K562 (cell line): Measurements from ENCODE around the gene SNX18. TPM values are rescaled to one million over a fixed set of nuclear protein-coding genes. Genes with fewer than 3 reads are reported as not detected.

Experiments used
- ATAC-seq: fragments of 200-7000 bp; cut with Tn5 transposase; 3 replicates; pipeline ENCODE4 v1.9.1; 2020; ENCODE audit warnings: moderate library complexity
- BruUV-seq: library from RNA; stranded (reverse); fragments of 400-500 nt; replicated peaks from 2 replicates; lab custom pipeline; 2021; lab: Mats Ljungman, UMichigan
- CTCF ChIA-PET: fragments of 300-600 bp; formaldehyde crosslinking; extraction: SDS; loops from one replicate; lab custom pipeline; 2021; ENCODE audit warnings: low intra/inter-chr PET ratio; lab: Yijun Ruan, JAX
- POLR2A ChIA-PET: fragments of 300-600, 350-650 bp; sonication (Branson Sonifier 250); formaldehyde crosslinking; extraction: SDS; loops from one replicate; lab custom pipeline; 2021; ENCODE audit warnings: antibody characterized with exemption, inconsistent platforms; lab: Yijun Ruan, JAX
- DNase-seq, 4 experiments: peaks; one replicate each; pipeline versions ENCODE4 v3.0.0 to v3.0.0-alpha.2; 2011 to 2018; ENCODE audit warnings: low spot score in 3 of 4, mixed read lengths in 3 of 4; ENCODE audit errors: extremely low read depth in 1 of 4
- FAIRE-seq: peaks from 2 replicates; lab custom pipeline; 2011; peaks lifted over from hg19 to GRCh38; lab: Jason Lieb, UNC
- H2AFZ ChIP-seq: 2 replicates; pipeline ENCODE4 v1.6.0; 2011; ENCODE audit warnings: low read depth, low read length, control low read depth, inconsistent platforms
- H3K27ac ChIP-seq: fragments of 200-600 bp; 3 replicates; pipeline ENCODE4 v1.8.0; 2011; ENCODE audit warnings: low read depth, mild to moderate bottlenecking, control low read depth, inconsistent platforms, low read length, moderate library complexity, mixed read lengths; ENCODE audit errors: extremely low read depth
- H3K27me3 ChIP-seq, 2 experiments: fragments of 300-600 bp in 1 of 2; 2 replicates in 1 of 2; 3 replicates in 1 of 2; pipeline versions ENCODE4 v1.6.0 to v1.8.0; 2011; ENCODE audit warnings: inconsistent platforms in 2 of 2, low read length in 2 of 2, mild to moderate bottlenecking in 1 of 2, mixed read lengths in 1 of 2, moderate library complexity in 1 of 2; ENCODE audit not compliant: control insufficient read depth in 2 of 2, insufficient read depth in 2 of 2
- H3K36me3 ChIP-seq: fragments of 300-600 bp; 3 replicates; pipeline ENCODE4 v1.8.0; 2011; ENCODE audit warnings: mild to moderate bottlenecking, low read length, inconsistent platforms; ENCODE audit not compliant: control insufficient read depth, insufficient read depth
- H3K4me1 ChIP-seq, 2 experiments: fragments of 200-600 bp in 1 of 2; replicated peaks in 1 of 2; 2 replicates in 1 of 2; 3 replicates in 1 of 2; pipeline versions ENCODE4 v1.5.1 to v1.8.0; 2011; ENCODE audit warnings: inconsistent platforms in 2 of 2, low read length in 2 of 2, mild to moderate bottlenecking in 1 of 2, mixed read lengths in 1 of 2, moderate library complexity in 1 of 2; ENCODE audit not compliant: control insufficient read depth in 2 of 2, insufficient read depth in 2 of 2
- H3K4me2 ChIP-seq: 2 replicates; pipeline ENCODE4 v1.6.1; 2011; ENCODE audit warnings: low read length, control low read depth, inconsistent platforms, mixed read lengths; ENCODE audit not compliant: insufficient read depth
- H3K4me3 ChIP-seq: fragments of 200-600 bp; sonication (generic), shearing (Covaris generic); 2 replicates; pipeline ENCODE4 v1.5.1; 2016; ENCODE audit warnings: control low read depth, inconsistent platforms
- H3K79me2 ChIP-seq: fragments of 200-600 bp; 3 replicates; pipeline ENCODE4 v1.8.0; 2011; ENCODE audit warnings: low read length, inconsistent platforms; ENCODE audit not compliant: control insufficient read depth, insufficient read depth
- H3K9ac ChIP-seq, 2 experiments: 2 replicates each; pipeline versions ENCODE4 v1.6.0 to v1.6.1; 2011; ENCODE audit warnings: low read depth in 2 of 2, low read length in 2 of 2, control low read depth in 1 of 2, inconsistent platforms in 1 of 2, mild to moderate bottlenecking in 1 of 2, mixed read lengths in 1 of 2; ENCODE audit not compliant: insufficient read depth in 1 of 2
- H3K9me1 ChIP-seq: one replicate; pipeline ENCODE4 v1.6.0; 2011; ENCODE audit warnings: inconsistent platforms, mild to moderate bottlenecking, low read length, moderate library complexity; ENCODE audit not compliant: control insufficient read depth, insufficient read depth
- H3K9me3 ChIP-seq: replicated peaks from 2 replicates; pipeline ENCODE4 v1.5.1; 2011; ENCODE audit warnings: low read depth, low read length, inconsistent platforms; ENCODE audit not compliant: control insufficient read depth, insufficient read depth
- H4K20me1 ChIP-seq: replicated peaks from 2 replicates; pipeline ENCODE4 v1.6.1; 2011; ENCODE audit warnings: low read length, inconsistent platforms, mixed read lengths; ENCODE audit not compliant: control insufficient read depth, insufficient read depth
- ATF1 ChIP-seq, 2 experiments: fragments of 450-650 bp in 1 of 2; IDR thresholded peaks; 2 replicates each; pipeline ENCODE4 v1.6.1; 2016; ENCODE audit warnings: missing compliant biosample characterization in 1 of 2, missing genetic modification characterization in 1 of 2
- POU5F1 ChIP-seq: fragments of 150-350 bp; IDR thresholded peaks from 2 replicates; pipeline ENCODE4 v1.6.1; 2014; ENCODE audit warnings: borderline replicate concordance, low read length, low read depth, mild to moderate bottlenecking; ENCODE audit not compliant: partially characterized antibody
- TAF7 ChIP-seq: fragments of 450-650 bp; IDR thresholded peaks from 2 replicates; pipeline ENCODE4 v1.6.1; 2016; ENCODE audit warnings: missing genetic modification characterization, missing compliant biosample characterization
- ZNF232 ChIP-seq: sonication (generic); formaldehyde crosslinking; IDR thresholded peaks from 2 replicates; pipeline ENCODE4 v1.8.0; 2022; ENCODE audit warnings: mild to moderate bottlenecking, missing genetic modification reagents
- WGBS: fragments of 100-300 bp; shearing (Covaris generic); methylation state at CpG from one replicate; pipeline ENCODE4 v1.1.6; 2016; ENCODE audit warnings: low coverage, mixed read lengths; ENCODE audit not compliant: insufficient coverage; ENCODE audit errors: missing lambda C conversion rate; 5-methylcytosine and 5-hydroxymethylcytosine counted together
- in situ Hi-C: fragments of 300-500 bp; cut with MboI; formaldehyde crosslinking; loops from 4 replicates; pipeline ENCODE4 v1.15.0; 2018; ENCODE audit warnings: inconsistent platforms, mixed read lengths
- intact Hi-C: fragments of 100-400 bp; cut with micrococcal nuclease; formaldehyde crosslinking; loops from 2 replicates; pipeline ENCODE4 v1.14.2; 2022
- polyA plus RNA-seq, 8 experiments: library from polyadenylated mRNA; depleted of rRNA in 4 of 8; stranded (reverse) in 5 of 8; unstranded in 3 of 8; fragments of >200 nt; fragmentation: Nextera tagmentation in 2 of 8; fragmentation: Illumina TruSeq in 1 of 8; extraction: Ambion mirVana in 2 of 8; extraction: Trizol in 1 of 8; gene quantifications; 2 replicates each; pipeline versions ENCODE4 v1.2.1 to v1.2.3, GENCODE V29; 2011 to 2014; ENCODE audit warnings: inconsistent platforms in 1 of 8, missing spikeins in 1 of 8
- total RNA-seq, 7 experiments: library from RNA; depleted of rRNA in 6 of 7; stranded (reverse); fragments of >200 nt in 6 of 7; fragmentation: Illumina TruSeq in 2 of 7; extraction: Trizol in 2 of 7; gene quantifications; 2 replicates each; pipeline versions ENCODE4 v1.2.1 to v1.2.3, GENCODE V29; 2011 to 2021; ENCODE audit warnings: low replicate concordance in 1 of 7
- TF ChIP-seq, protein P1 (sequence below), 3 experiments: fragments of 200-800 bp in 1 of 3; fragments of 250-450 bp in 1 of 3; fragments of 450-650 bp in 1 of 3; sonication (Bioruptor Pico) in 1 of 3; sonication (Bioruptor generic) in 1 of 3; formaldehyde crosslinking in 1 of 3; IDR thresholded peaks; 2 replicates each; pipeline versions ENCODE4 v1.6.1 to v1.8.0; 2016 to 2022; ENCODE audit warnings: mild to moderate bottlenecking in 2 of 3, missing genetic modification characterization in 2 of 3, missing compliant biosample characterization in 1 of 3, moderate library complexity in 1 of 3
- TF ChIP-seq, protein P2 (sequence below), 2 experiments: fragments of 450-650 bp in 1 of 2; sonication (generic) in 1 of 2; formaldehyde crosslinking in 1 of 2; IDR thresholded peaks; 2 replicates each; pipeline versions ENCODE4 v1.7.1 to v1.9.0; 2016 to 2022; ENCODE audit warnings: inconsistent platforms in 1 of 2, mild to moderate bottlenecking in 1 of 2, missing genetic modification reagents in 1 of 2

The SNX18 gene
- total and polyA plus RNA-seq, 9 of the 15 experiments (the other 6 are each of a cell fraction or from before 2014, with no cell fraction given), result 2.3 to 8.8 (median 6.0) TPM

DNA sequence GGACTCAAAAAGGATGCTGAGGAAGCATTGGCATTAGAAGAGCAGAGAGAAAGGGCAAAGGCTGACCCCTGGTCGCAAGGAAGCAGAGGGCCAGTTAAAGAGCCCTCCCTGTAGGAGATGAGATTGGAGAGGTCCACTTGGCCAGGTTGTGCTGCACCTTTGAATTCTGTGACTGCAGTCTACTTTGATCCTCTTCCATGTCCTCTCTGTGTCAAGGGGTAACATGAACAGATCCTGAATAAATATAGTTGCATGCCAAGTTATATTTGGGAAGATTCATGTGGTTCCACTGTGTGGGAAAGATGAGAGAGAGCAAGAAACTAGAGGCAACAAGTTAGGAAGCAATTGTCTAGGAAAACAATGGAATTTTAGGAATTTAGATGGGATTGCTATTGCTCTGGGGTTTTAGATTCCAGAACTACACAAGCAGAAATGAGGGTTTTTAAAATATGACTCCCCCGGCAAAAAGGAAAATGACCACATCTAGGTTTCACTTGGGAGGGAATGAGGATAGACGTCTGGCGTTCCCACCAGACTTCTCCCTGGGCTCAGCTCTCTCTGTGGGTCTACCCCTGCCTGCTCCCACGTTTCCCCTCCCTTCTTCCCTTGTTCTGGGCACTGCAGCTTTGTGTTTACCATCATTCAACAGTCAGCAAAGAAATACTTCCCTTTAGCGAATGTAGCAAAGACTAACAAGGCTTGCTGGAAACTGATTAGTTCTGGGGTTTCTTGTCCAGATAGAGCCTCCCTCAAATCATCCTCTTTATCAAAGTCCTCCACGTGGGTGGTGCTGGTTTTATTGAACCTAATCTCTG lies 63.6 kb downstream of the SNX18 start:
- no peak for ATAC-seq
- no TSS peak for BruUV-seq
- no peak overlapping the region for H3K4me2 ChIP-seq
- H3K9me3 ChIP-seq, result no peaks in the 10 kb centered on the region
- no peak overlapping the region for H2AFZ ChIP-seq
- ChIA-PET POLR2A (interaction anchor here (1.2 kb wide), 1 partner anchor 106 kb away, joined by 3 read pairs; no protein-coding TSS in a partner anchor), CTCF (no interaction called here)
- peaks cover 0 to 15% of the 10 kb centered on the region in 2 experiments; a peak in 2 of 5 replicates for H3K27me3 ChIP-seq
- H3K36me3 ChIP-seq, result no peaks in the 10 kb centered on the region
- no peak for DNase-seq
- no peaks in the 10 kb centered on the region for H3K9me1 ChIP-seq
- H3K4me1 ChIP-seq, result no peaks in the 10 kb centered on the region
- H3K4me3 ChIP-seq, result no peak overlapping the region
- intact Hi-C loops (no loop called here), in situ Hi-C loops (no loop called here)
- FAIRE-seq, result no peak
- H3K27ac ChIP-seq, result no peak overlapping the region
- WGBS, result 3% methylated on average over 5 of the region's 7 CpGs
- no peak overlapping the region for H3K9ac ChIP-seq
- no peaks in the 10 kb centered on the region for H4K20me1 ChIP-seq
- no peaks in the 10 kb centered on the region for H3K79me2 ChIP-seq
- TF ChIP-seq, protein P1, sequence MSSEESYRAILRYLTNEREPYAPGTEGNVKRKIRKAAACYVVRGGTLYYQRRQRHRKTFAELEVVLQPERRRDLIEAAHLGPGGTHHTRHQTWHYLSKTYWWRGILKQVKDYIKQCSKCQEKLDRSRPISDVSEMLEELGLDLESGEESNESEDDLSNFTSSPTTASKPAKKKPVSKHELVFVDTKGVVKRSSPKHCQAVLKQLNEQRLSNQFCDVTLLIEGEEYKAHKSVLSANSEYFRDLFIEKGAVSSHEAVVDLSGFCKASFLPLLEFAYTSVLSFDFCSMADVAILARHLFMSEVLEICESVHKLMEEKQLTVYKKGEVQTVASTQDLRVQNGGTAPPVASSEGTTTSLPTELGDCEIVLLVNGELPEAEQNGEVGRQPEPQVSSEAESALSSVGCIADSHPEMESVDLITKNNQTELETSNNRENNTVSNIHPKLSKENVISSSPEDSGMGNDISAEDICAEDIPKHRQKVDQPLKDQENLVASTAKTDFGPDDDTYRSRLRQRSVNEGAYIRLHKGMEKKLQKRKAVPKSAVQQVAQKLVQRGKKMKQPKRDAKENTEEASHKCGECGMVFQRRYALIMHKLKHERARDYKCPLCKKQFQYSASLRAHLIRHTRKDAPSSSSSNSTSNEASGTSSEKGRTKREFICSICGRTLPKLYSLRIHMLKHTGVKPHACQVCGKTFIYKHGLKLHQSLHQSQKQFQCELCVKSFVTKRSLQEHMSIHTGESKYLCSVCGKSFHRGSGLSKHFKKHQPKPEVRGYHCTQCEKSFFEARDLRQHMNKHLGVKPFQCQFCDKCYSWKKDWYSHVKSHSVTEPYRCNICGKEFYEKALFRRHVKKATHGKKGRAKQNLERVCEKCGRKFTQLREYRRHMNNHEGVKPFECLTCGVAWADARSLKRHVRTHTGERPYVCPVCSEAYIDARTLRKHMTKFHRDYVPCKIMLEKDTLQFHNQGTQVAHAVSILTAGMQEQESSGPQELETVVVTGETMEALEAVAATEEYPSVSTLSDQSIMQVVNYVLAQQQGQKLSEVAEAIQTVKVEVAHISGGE (CRISPR knock-in tag; IDR thresholded peaks at IDR 0.05), result no peak
- TF ChIP-seq TAF7 (no peak), ATF1 (CRISPR knock-in tag; IDR thresholded peaks at IDR 0.05) (no peak), ATF1 (tag; IDR thresholded peaks at IDR 0.05) (no peak), POU5F1 (no peak), ZNF232 (CRISPR knock-in tag) (no peak)
- TF ChIP-seq, protein P2, sequence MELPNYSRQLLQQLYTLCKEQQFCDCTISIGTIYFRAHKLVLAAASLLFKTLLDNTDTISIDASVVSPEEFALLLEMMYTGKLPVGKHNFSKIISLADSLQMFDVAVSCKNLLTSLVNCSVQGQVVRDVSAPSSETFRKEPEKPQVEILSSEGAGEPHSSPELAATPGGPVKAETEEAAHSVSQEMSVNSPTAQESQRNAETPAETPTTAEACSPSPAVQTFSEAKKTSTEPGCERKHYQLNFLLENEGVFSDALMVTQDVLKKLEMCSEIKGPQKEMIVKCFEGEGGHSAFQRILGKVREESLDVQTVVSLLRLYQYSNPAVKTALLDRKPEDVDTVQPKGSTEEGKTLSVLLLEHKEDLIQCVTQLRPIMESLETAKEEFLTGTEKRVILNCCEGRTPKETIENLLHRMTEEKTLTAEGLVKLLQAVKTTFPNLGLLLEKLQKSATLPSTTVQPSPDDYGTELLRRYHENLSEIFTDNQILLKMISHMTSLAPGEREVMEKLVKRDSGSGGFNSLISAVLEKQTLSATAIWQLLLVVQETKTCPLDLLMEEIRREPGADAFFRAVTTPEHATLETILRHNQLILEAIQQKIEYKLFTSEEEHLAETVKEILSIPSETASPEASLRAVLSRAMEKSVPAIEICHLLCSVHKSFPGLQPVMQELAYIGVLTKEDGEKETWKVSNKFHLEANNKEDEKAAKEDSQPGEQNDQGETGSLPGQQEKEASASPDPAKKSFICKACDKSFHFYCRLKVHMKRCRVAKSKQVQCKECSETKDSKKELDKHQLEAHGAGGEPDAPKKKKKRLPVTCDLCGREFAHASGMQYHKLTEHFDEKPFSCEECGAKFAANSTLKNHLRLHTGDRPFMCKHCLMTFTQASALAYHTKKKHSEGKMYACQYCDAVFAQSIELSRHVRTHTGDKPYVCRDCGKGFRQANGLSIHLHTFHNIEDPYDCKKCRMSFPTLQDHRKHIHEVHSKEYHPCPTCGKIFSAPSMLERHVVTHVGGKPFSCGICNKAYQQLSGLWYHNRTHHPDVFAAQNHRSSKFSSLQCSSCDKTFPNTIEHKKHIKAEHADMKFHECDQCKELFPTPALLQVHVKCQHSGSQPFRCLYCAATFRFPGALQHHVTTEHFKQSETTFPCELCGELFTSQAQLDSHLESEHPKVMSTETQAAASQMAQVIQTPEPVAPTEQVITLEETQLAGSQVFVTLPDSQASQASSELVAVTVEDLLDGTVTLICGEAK (IDR thresholded peaks at IDR 0.05), result no peak
- TF ChIP-seq, protein P2 (CRISPR knock-in tag; IDR thresholded peaks at IDR 0.05), result no peak
